ENCODE results near the gene PTPN1. TPM values are rescaled to one million over a fixed set of nuclear protein-coding genes. Genes with fewer than 3 reads are reported as not detected.

The PTPN1 gene
- total and polyA plus RNA-seq, 2 of the 4 experiments (the other 2 are of a cell fraction): 31.7 to 37.4 TPM

GRCh38 chr20:50621068-50621665 lies 111.0 kb downstream of the PTPN1 start:
- ChIA-PET POLR2A (ENCODE audit: unreplicated experiment) (no interaction called here), CTCF (no interaction called here)
- Histone ChIP-seq H3K4me2 (ENCODE audit: low read depth, low read length) (no peak overlapping the region), H4K91ac (ENCODE audit: insufficient read depth, low read depth, low read length) (no peak overlapping the region), H2AK9ac (replicated peaks; ENCODE audit: low read depth, low read length, poor library complexity) (no peak overlapping the region), H3K56ac (ENCODE audit: extremely low read depth, insufficient read depth, low read length) (no peak overlapping the region), H2BK20ac (ENCODE audit: low read depth, low read length) (no peak overlapping the region), H4K8ac (ENCODE audit: low read depth in 2 of 2, low read length in 2 of 2) (no peak overlapping the region), H3K79me1 (ENCODE audit: low read depth in 1 of 2, low read length in 2 of 2) (peaks cover 0 to 3% of the 10 kb centered on the region in 2 experiments; a peak in 2 of 4 replicates), H2BK5ac (ENCODE audit: low read depth, low read length, poor library complexity, severe bottlenecking) (no peak overlapping the region), H3K14ac (replicated peaks; ENCODE audit: low read depth, low read length) (no peak overlapping the region), H3K9me1 (ENCODE audit: insufficient read depth, low read length) (peaks cover 10% of the 10 kb centered on the region; the same call in 1 of the 2 replicates), H3K4ac (ENCODE audit: low read depth, low read length) (no peak overlapping the region), H3K27ac (ENCODE audit: insufficient read depth, low read length) (no peak overlapping the region), H3K4me3 (ENCODE audit: insufficient read depth, low read depth, low read length) (no peak overlapping the region), H2BK120ac (ENCODE audit: low read depth, low read length) (no peak overlapping the region), H2AK5ac (ENCODE audit: low read depth, low read length) (no peak overlapping the region), H3K18ac (ENCODE audit: low read depth, low read length) (no peak overlapping the region), H3K9ac (ENCODE audit: low read depth, low read length) (no peak overlapping the region), H3K27me3 (ENCODE audit: control insufficient read depth, insufficient read depth, low read length) (no peaks in the 10 kb centered on the region), H3K9me3 (ENCODE audit: control insufficient read depth, insufficient read depth, low read length) (peaks cover 12% of the 10 kb centered on the region), H3K4me1 (ENCODE audit: control insufficient read depth, insufficient read depth, low read length) (peaks cover 7% of the 10 kb centered on the region; the same call in 1 of the 2 replicates), H4K20me1 (ENCODE audit: insufficient read depth, low read length) (no peaks in the 10 kb centered on the region; the same call in 1 of the 2 replicates), H3K36me3 (ENCODE audit: control insufficient read depth, insufficient read depth, low read length) (peaks cover 19% of the 10 kb centered on the region), H3K23ac (ENCODE audit: low read depth, low read length) (no peak overlapping the region), H4K5ac (ENCODE audit: low read depth, low read length) (no peak overlapping the region), H2BK15ac (ENCODE audit: low read depth, low read length) (no peak overlapping the region), H2AFZ (replicated peaks; ENCODE audit: low read length, poor library complexity) (no peak overlapping the region)
- DNase-seq (no peak), ATAC-seq (ENCODE audit: low read depth) (no peak)
- dilution Hi-C loops (cut with HindIII; ENCODE audit: low sequenced_read_pairs, unreplicated experiment) (no loop called here), in situ Hi-C loops (cut with MboI; ENCODE audit: low sequenced_read_pairs) (no loop called here), intact Hi-C loops (cut with micrococcal nuclease) (no loop called here)
- 40% methylated on average over 1 of the region's 4 CpGs; no CpG with 5 or more reads in 1 of the 2 experiments for WGBS, 2 experiments (ENCODE audit: extremely low coverage in 2 of 2, insufficient read length in 1 of 2)
- TF ChIP-seq BHLHE40 (IDR thresholded peaks at IDR 0.05; ENCODE audit: low read depth, low read length): no peak
- no peak for TF ChIP-seq RAD21 (IDR thresholded peaks at IDR 0.05; ENCODE audit: low read length)
- TF ChIP-seq SMC3 (IDR thresholded peaks at IDR 0.05; ENCODE audit: low read depth, low read length): no peak
- TF ChIP-seq CEBPB (IDR thresholded peaks at IDR 0.05; ENCODE audit: low read depth, low read length): no peak
- TF ChIP-seq NFE2L2 (IDR thresholded peaks at IDR 0.05; ENCODE audit: low read depth, low read length): no peak
- no peak for TF ChIP-seq FOS (IDR thresholded peaks at IDR 0.05; ENCODE audit: low read depth, low read length)
- TF ChIP-seq RCOR1 (IDR thresholded peaks at IDR 0.05; ENCODE audit: insufficient replicate concordance, low read length): no peak
- no peak for TF ChIP-seq POLR2A (IDR thresholded peaks at IDR 0.05; ENCODE audit: low read depth, low read length)
- TF ChIP-seq MXI1 (IDR thresholded peaks at IDR 0.05; ENCODE audit: borderline replicate concordance, low read depth, low read length): no peak
- TF ChIP-seq, protein P1, sequence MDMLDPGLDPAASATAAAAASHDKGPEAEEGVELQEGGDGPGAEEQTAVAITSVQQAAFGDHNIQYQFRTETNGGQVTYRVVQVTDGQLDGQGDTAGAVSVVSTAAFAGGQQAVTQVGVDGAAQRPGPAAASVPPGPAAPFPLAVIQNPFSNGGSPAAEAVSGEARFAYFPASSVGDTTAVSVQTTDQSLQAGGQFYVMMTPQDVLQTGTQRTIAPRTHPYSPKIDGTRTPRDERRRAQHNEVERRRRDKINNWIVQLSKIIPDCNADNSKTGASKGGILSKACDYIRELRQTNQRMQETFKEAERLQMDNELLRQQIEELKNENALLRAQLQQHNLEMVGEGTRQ (IDR thresholded peaks at IDR 0.05; ENCODE audit: low read depth, low read length): no peak
- no peak for TF ChIP-seq RFX5 (IDR thresholded peaks at IDR 0.05; ENCODE audit: low read depth, low read length)
- no TSS peak for BruUV-seq (replicated peaks)
